HCT116 (cell line): ENCODE measurements around the gene ESPL1. TPM values are rescaled to one million over a fixed set of nuclear protein-coding genes. Genes with fewer than 3 reads are reported as not detected.

Source experiments
- ATAC-seq: fragments of 200-7000 bp; cut with Tn5 transposase; 2 replicates; pipeline ENCODE4 v1.9.1; 2020; ENCODE audit warnings: mild to moderate bottlenecking, moderate library complexity
- BruUV-seq: library from RNA; stranded (reverse); fragments of 400-500 nt; replicated peaks from 2 replicates; lab custom pipeline; 2021; lab: Mats Ljungman, UMichigan
- CTCF ChIA-PET: fragments of 300-600 bp; sonication (Branson Sonifier 250); formaldehyde crosslinking; loops from one replicate; lab custom pipeline; 2021; ENCODE audit warnings: antibody characterized with exemption; lab: Charles Lee
- POLR2A ChIA-PET: fragments of 300-600, 350-600 bp; sonication (Branson Sonifier 250); formaldehyde crosslinking; loops from one replicate; lab custom pipeline; 2021; ENCODE audit warnings: antibody characterized with exemption; lab: Charles Lee
- RAD21 ChIA-PET, 2 experiments: fragments of 300-600 bp; sonication (Branson Sonifier 250); formaldehyde crosslinking; loops; one replicate each; lab custom pipeline; 2023; ENCODE audit warnings: low total read pairs in 2 of 2; ENCODE audit not compliant: uncharacterized antibody in 2 of 2, unreplicated experiment in 2 of 2, low non-redundant PET in 1 of 2; lab: Charles Lee
- DNase-seq: peaks from one replicate; pipeline ENCODE4 v3.0.0-alpha.2; 2010; ENCODE audit warnings: low read depth, low spot score
- H2AFZ ChIP-seq: fragments of 200-600 bp; shearing (Covaris generic), sonication (generic); 2 replicates; pipeline ENCODE4 v1.6.1; 2017; ENCODE audit warnings: low read depth, mixed run types, mixed read lengths, antibody characterized with exemption, low read length; ENCODE audit not compliant: poor library complexity, severe bottlenecking
- H3K27ac ChIP-seq: 2 replicates; pipeline ENCODE4 v1.5.1; 2012; ENCODE audit warnings: low read depth, low read length
- H3K27me3 ChIP-seq: fragments of 200-600 bp; sonication (generic); 2 replicates; pipeline ENCODE4 v1.6.1; 2016; ENCODE audit warnings: mixed run types, low read length, mixed read lengths; ENCODE audit not compliant: insufficient read depth
- H3K36me3 ChIP-seq, 2 experiments: fragments of 200-500 bp in 1 of 2; fragments of 200-600 bp in 1 of 2; sonication (Bioruptor generic) in 1 of 2; sonication (generic) in 1 of 2; 2 replicates each; pipeline versions ENCODE4 v1.5.1 to v1.6.1; 2014 to 2016; ENCODE audit warnings: low read length in 2 of 2, inconsistent platforms in 1 of 2, mixed read lengths in 1 of 2, mixed run types in 1 of 2; ENCODE audit not compliant: insufficient read depth in 2 of 2, control insufficient read depth in 1 of 2
- H3K4me1 ChIP-seq, 2 experiments: fragments of 200-600 bp in 1 of 2; sonication (generic) in 1 of 2; 2 replicates each; pipeline versions ENCODE4 v1.5.1 to v1.6.1; 2012 to 2017; ENCODE audit warnings: low read length in 2 of 2, inconsistent platforms in 1 of 2, mild to moderate bottlenecking in 1 of 2, mixed read lengths in 1 of 2, mixed run types in 1 of 2, moderate library complexity in 1 of 2; ENCODE audit not compliant: insufficient read depth in 2 of 2, control insufficient read depth in 1 of 2
- H3K4me2 ChIP-seq: fragments of 200-600 bp; sonication (generic); 2 replicates; pipeline ENCODE4 v1.6.1; 2017; ENCODE audit warnings: mixed run types, low read length, mixed read lengths
- H3K4me3 ChIP-seq, 2 experiments: fragments of 200-600 bp in 1 of 2; sonication (generic) in 1 of 2; replicated peaks in 1 of 2; 2 replicates each; pipeline ENCODE4 v1.5.1; 2011 to 2016; ENCODE audit warnings: low read length in 2 of 2, control low read depth in 1 of 2, low read depth in 1 of 2, mild to moderate bottlenecking in 1 of 2, mixed read lengths in 1 of 2, mixed run types in 1 of 2
- H3K79me2 ChIP-seq: fragments of 200-600 bp; sonication (generic); 2 replicates; pipeline ENCODE4 v1.6.1; 2017; ENCODE audit warnings: mild to moderate bottlenecking, mixed run types, low read length, moderate library complexity, mixed read lengths; ENCODE audit not compliant: insufficient read depth
- H3K9ac ChIP-seq: fragments of 200-600 bp; sonication (generic); 2 replicates; pipeline ENCODE4 v1.6.1; 2016; ENCODE audit warnings: low read length, mixed read lengths
- H3K9me2 ChIP-seq: fragments of 200-600 bp; sonication (generic), shearing (Covaris generic); 2 replicates; pipeline ENCODE4 v1.6.1; 2017; ENCODE audit warnings: mixed run types, mild to moderate bottlenecking, moderate library complexity; ENCODE audit not compliant: insufficient read depth
- H3K9me3 ChIP-seq, 2 experiments: fragments of 200-500 bp in 1 of 2; fragments of 200-600 bp in 1 of 2; sonication (Bioruptor generic) in 1 of 2; sonication (generic) in 1 of 2; 2 replicates each; pipeline ENCODE4 v1.6.1; 2014 to 2017; ENCODE audit warnings: low read length in 2 of 2, mixed read lengths in 2 of 2, inconsistent platforms in 1 of 2, low read depth in 1 of 2, mild to moderate bottlenecking in 1 of 2, mixed run types in 1 of 2, moderate library complexity in 1 of 2; ENCODE audit not compliant: control insufficient read depth in 1 of 2, insufficient read depth in 1 of 2
- H4K20me1 ChIP-seq: fragments of 200-600 bp; sonication (generic), shearing (Covaris generic); 2 replicates; pipeline ENCODE4 v1.6.1; 2017; ENCODE audit warnings: mixed run types, mild to moderate bottlenecking, moderate library complexity; ENCODE audit not compliant: insufficient read depth
- CEBPB ChIP-seq: IDR thresholded peaks from 2 replicates; pipeline ENCODE4 v1.6.1; 2012; ENCODE audit warnings: low read depth
- ELF1 ChIP-seq: IDR thresholded peaks from 2 replicates; pipeline ENCODE4 v1.6.1; 2012; ENCODE audit warnings: low read depth, borderline replicate concordance
- EZH2 ChIP-seq: fragments of 200-600 bp; sonication (generic); IDR thresholded peaks from 2 replicates; pipeline ENCODE4 v1.6.1; 2017; ENCODE audit warnings: antibody characterized with exemption, mixed run types
- EZH2phosphoT487 ChIP-seq: fragments of 200-600 bp; IDR thresholded peaks from 2 replicates; pipeline ENCODE4 v1.6.1; 2018; ENCODE audit warnings: antibody characterized with exemption, borderline replicate concordance
- FOSL1 ChIP-seq: IDR thresholded peaks from 2 replicates; pipeline ENCODE4 v1.6.1; 2012; ENCODE audit warnings: low read depth
- JUND ChIP-seq: IDR thresholded peaks from 2 replicates; pipeline ENCODE4 v1.6.1; 2012
- POLR2A ChIP-seq: IDR thresholded peaks from 2 replicates; pipeline ENCODE4 v1.7.0; 2011; ENCODE audit warnings: borderline replicate concordance; ENCODE audit not compliant: insufficient read depth, insufficient read length; ENCODE audit errors: extremely low read depth
- POLR2AphosphoS5 ChIP-seq: IDR thresholded peaks from 2 replicates; pipeline ENCODE4 v1.6.1; 2011; ENCODE audit warnings: mild to moderate bottlenecking, low read depth, low read length, moderate library complexity
- RAD21 ChIP-seq: IDR thresholded peaks from 2 replicates; pipeline ENCODE4 v1.6.1; 2012; ENCODE audit warnings: low read depth, mild to moderate bottlenecking
- SIN3A ChIP-seq: IDR thresholded peaks from 2 replicates; pipeline ENCODE4 v1.6.1; 2012; ENCODE audit warnings: low read depth
- SRF ChIP-seq: IDR thresholded peaks from 2 replicates; pipeline ENCODE4 v1.6.1; 2012; ENCODE audit warnings: low read depth
- TCF7L2 ChIP-seq: IDR thresholded peaks from 2 replicates; pipeline ENCODE4 v1.7.0; 2011; ENCODE audit warnings: borderline replicate concordance, inconsistent platforms; ENCODE audit not compliant: insufficient read depth, insufficient read length; ENCODE audit errors: extremely low read depth
- ZFX ChIP-seq: fragments of 450-650 bp; IDR thresholded peaks from 2 replicates; pipeline ENCODE4 v1.6.1; 2017
- ZNF274 ChIP-seq: fragments of 200-500 bp; sonication (Bioruptor generic); IDR thresholded peaks from 2 replicates; pipeline ENCODE4 v1.6.1; 2014; ENCODE audit warnings: mild to moderate bottlenecking, low read depth, low read length, inconsistent platforms
- intact Hi-C: fragments of 100-400 bp; cut with micrococcal nuclease; formaldehyde crosslinking; loops from 2 replicates; pipeline ENCODE4 v1.10.0; 2022
- total RNA-seq: library from RNA; stranded (reverse); gene quantifications from one replicate; pipeline ENCODE4 v1.2.1, GENCODE V29; 2021; ENCODE audit not compliant: unreplicated experiment
- TF ChIP-seq, protein P1 (sequence below): IDR thresholded peaks from 2 replicates; pipeline ENCODE4 v1.6.1; 2012
- TF ChIP-seq, protein P2 (sequence below): IDR thresholded peaks from 2 replicates; pipeline ENCODE4 v1.6.1; 2012; ENCODE audit warnings: low read depth
- TF ChIP-seq, protein P3 (sequence below), 3 experiments: fragments of 200-600 bp in 1 of 3; sonication (generic) in 1 of 3; IDR thresholded peaks in 2 of 3; conservative IDR thresholded peaks in 1 of 3; 2 replicates each; pipeline ENCODE4 v1.5.1; 2012 to 2017; ENCODE audit warnings: low read depth in 2 of 3, low read length in 2 of 3, antibody characterized with exemption in 1 of 3, borderline replicate concordance in 1 of 3, control low read depth in 1 of 3, mild to moderate bottlenecking in 1 of 3, mixed read lengths in 1 of 3, mixed run types in 1 of 3, moderate library complexity in 1 of 3; ENCODE audit not compliant: insufficient read depth in 1 of 3
- TF ChIP-seq, protein P4 (sequence below): IDR thresholded peaks from 2 replicates; pipeline ENCODE4 v1.6.1; 2012

ESPL1 gene
- total RNA-seq, 1 experiment from 2014 or later = 50.3 TPM

DNA sequence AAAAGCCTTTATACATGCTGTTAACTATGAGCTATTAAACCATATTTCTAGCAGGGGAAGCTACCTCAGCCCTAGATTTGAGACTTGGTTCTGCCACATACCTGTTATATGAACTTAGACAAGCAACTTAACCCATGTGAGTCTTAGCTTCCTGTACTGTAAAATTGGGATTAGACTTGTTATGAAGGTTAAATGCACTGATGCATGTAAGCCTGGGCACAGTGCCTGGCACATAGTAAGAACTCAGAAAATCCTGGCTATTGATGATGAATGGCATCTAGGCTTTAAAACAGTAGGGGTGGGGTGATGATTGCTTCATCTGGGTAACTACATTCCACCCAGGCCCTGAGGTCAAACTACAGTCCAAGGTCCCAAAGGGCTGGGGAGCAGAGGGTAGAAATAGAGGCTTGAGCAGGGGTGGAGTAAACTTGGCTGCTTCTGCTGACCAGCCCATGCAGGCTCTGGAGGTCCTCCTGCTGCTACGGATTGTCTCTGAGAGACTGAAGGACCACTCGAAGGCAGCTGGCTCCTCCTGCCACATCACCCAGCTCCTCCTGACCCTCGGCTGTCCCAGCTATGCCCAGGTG is 11.3 kb downstream of the ESPL1 start:
- H3K27ac ChIP-seq = no peak overlapping the region
- no peaks in the 10 kb centered on the region for H3K9me2 ChIP-seq
- H3K9ac ChIP-seq = no peak overlapping the region
- no peak for TF ChIP-seq POLR2A
- TF ChIP-seq SIN3A = no peak
- no peak for TF ChIP-seq TCF7L2
- TF ChIP-seq ZFX = no peak
- TF ChIP-seq SRF = no peak
- TF ChIP-seq JUND = no peak
- TF ChIP-seq, protein P1, sequence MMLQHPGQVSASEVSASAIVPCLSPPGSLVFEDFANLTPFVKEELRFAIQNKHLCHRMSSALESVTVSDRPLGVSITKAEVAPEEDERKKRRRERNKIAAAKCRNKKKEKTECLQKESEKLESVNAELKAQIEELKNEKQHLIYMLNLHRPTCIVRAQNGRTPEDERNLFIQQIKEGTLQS = no peak
- TF ChIP-seq, protein P2, sequence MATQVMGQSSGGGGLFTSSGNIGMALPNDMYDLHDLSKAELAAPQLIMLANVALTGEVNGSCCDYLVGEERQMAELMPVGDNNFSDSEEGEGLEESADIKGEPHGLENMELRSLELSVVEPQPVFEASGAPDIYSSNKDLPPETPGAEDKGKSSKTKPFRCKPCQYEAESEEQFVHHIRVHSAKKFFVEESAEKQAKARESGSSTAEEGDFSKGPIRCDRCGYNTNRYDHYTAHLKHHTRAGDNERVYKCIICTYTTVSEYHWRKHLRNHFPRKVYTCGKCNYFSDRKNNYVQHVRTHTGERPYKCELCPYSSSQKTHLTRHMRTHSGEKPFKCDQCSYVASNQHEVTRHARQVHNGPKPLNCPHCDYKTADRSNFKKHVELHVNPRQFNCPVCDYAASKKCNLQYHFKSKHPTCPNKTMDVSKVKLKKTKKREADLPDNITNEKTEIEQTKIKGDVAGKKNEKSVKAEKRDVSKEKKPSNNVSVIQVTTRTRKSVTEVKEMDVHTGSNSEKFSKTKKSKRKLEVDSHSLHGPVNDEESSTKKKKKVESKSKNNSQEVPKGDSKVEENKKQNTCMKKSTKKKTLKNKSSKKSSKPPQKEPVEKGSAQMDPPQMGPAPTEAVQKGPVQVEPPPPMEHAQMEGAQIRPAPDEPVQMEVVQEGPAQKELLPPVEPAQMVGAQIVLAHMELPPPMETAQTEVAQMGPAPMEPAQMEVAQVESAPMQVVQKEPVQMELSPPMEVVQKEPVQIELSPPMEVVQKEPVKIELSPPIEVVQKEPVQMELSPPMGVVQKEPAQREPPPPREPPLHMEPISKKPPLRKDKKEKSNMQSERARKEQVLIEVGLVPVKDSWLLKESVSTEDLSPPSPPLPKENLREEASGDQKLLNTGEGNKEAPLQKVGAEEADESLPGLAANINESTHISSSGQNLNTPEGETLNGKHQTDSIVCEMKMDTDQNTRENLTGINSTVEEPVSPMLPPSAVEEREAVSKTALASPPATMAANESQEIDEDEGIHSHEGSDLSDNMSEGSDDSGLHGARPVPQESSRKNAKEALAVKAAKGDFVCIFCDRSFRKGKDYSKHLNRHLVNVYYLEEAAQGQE = no peak
- no peak for TF ChIP-seq FOSL1
- TF ChIP-seq, protein P3, sequence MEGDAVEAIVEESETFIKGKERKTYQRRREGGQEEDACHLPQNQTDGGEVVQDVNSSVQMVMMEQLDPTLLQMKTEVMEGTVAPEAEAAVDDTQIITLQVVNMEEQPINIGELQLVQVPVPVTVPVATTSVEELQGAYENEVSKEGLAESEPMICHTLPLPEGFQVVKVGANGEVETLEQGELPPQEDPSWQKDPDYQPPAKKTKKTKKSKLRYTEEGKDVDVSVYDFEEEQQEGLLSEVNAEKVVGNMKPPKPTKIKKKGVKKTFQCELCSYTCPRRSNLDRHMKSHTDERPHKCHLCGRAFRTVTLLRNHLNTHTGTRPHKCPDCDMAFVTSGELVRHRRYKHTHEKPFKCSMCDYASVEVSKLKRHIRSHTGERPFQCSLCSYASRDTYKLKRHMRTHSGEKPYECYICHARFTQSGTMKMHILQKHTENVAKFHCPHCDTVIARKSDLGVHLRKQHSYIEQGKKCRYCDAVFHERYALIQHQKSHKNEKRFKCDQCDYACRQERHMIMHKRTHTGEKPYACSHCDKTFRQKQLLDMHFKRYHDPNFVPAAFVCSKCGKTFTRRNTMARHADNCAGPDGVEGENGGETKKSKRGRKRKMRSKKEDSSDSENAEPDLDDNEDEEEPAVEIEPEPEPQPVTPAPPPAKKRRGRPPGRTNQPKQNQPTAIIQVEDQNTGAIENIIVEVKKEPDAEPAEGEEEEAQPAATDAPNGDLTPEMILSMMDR (IDR thresholded peaks at IDR 0.05 in 2 of 3, conservative IDR thresholded peaks at IDR 0.05 in 1 of 3; ENCODE audit: borderline replicate concordance in 1 of 3, insufficient read depth in 1 of 3, low read depth in 2 of 3, low read length in 2 of 3) = no peak
- no peak for TF ChIP-seq RAD21
- no peak for TF ChIP-seq EZH2phosphoT487
- no peak for TF ChIP-seq ELF1
- TF ChIP-seq, protein P4, sequence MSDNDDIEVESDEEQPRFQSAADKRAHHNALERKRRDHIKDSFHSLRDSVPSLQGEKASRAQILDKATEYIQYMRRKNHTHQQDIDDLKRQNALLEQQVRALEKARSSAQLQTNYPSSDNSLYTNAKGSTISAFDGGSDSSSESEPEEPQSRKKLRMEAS = no peak
- no peak for TF ChIP-seq EZH2
- TF ChIP-seq CEBPB = no peak
- no peak for TF ChIP-seq ZNF274
- TF ChIP-seq POLR2AphosphoS5 = no peak
- no peak overlapping the region for H3K4me2 ChIP-seq
- H2AFZ ChIP-seq = no peak overlapping the region
- no peaks in the 10 kb centered on the region for H4K20me1 ChIP-seq
- no peak for DNase-seq
- no peak for ATAC-seq
- H3K9me3 ChIP-seq = no peaks in the 10 kb centered on the region
- ChIA-PET CTCF (interaction anchor here (0.8 to 1.4 kb wide), 2 partner anchors 16 to 66 kb away, joined by 3 read pairs; partner anchors contain the start of gene PFDN5), POLR2A (no interaction called here), RAD21 (no interaction called here)
- peaks cover 24 to 69% of the 10 kb centered on the region in 2 experiments for H3K36me3 ChIP-seq
- no peaks in the 10 kb centered on the region for H3K4me1 ChIP-seq
- no peak overlapping the region for H3K4me3 ChIP-seq
- intact Hi-C loops = no loop called here
- BruUV-seq = no TSS peak
- no peaks in the 10 kb centered on the region for H3K27me3 ChIP-seq
- no peaks in the 10 kb centered on the region for H3K79me2 ChIP-seq
